Hepatocyte (in vitro differentiated cells): ENCODE data around the gene GOLGA6L10.
"Not testable (repeated sequence)": the region's sequence is repeated elsewhere in the genome, so short reads cannot be mapped to it uniquely, and the experiment has no call there.

Experiments used
- CTCF ChIP-seq: fragments of 200-600 bp; sonication (generic); IDR thresholded peaks from 2 replicates; pipeline ENCODE4 v1.5.1; 2016; ENCODE audit warnings: antibody characterized with exemption, mild to moderate bottlenecking; ENCODE audit not compliant: poor library complexity
- EZH2 ChIP-seq: fragments of 200-600 bp; sonication (generic); IDR thresholded peaks from 2 replicates; pipeline ENCODE4 v1.6.1; 2016; ENCODE audit warnings: antibody characterized with exemption, mild to moderate bottlenecking, borderline replicate concordance
- EZH2phosphoT487 ChIP-seq: fragments of 200-600 bp; sonication (generic); IDR thresholded peaks from one replicate; pipeline ENCODE4 v1.6.1; 2018; ENCODE audit warnings: antibody characterized with exemption, mild to moderate bottlenecking, low read depth, moderate library complexity; ENCODE audit not compliant: unreplicated experiment, severe bottlenecking

- TF ChIP-seq CTCF, EZH2, EZH2phosphoT487: not testable (repeated sequence)
These were observed 4.1 kb downstream of the GOLGA6L10 start for GRCh38 chr15:82345176-82345575.
